Chondrocyte (in vitro differentiated cells): ENCODE results near the gene DHRSX. TPM values are rescaled to one million over a fixed set of nuclear protein-coding genes. Genes with fewer than 3 reads are reported as not detected.

Experiments
- DNase-seq: peaks from one replicate; pipeline ENCODE4 v3.0.0; 2021; ENCODE audit warnings: mixed read lengths, low spot score
- H3K27ac Mint-ChIP-seq: one replicate; pipeline ENCODE4 v1.8.0; 2021; ENCODE audit warnings: mild to moderate bottlenecking, moderate library complexity, mixed read lengths; ENCODE audit not compliant: unreplicated experiment
- H3K27me3 Mint-ChIP-seq: 2 replicates; pipeline ENCODE4 v1.8.0; 2021; ENCODE audit warnings: low read depth, mixed read lengths
- H3K36me3 Mint-ChIP-seq: 2 replicates; pipeline ENCODE4 v1.8.0; 2021; ENCODE audit warnings: low read depth, mixed read lengths
- H3K4me1 Mint-ChIP-seq: 2 replicates; pipeline ENCODE4 v1.8.0; 2021; ENCODE audit warnings: low read depth, mild to moderate bottlenecking, mixed read lengths
- H3K4me3 Mint-ChIP-seq: one replicate; pipeline ENCODE4 v1.8.0; 2021; ENCODE audit warnings: mild to moderate bottlenecking, moderate library complexity, mixed read lengths; ENCODE audit not compliant: unreplicated experiment
- H3K9me3 Mint-ChIP-seq: 2 replicates; pipeline ENCODE4 v1.8.0; 2021; ENCODE audit warnings: low read depth, mixed read lengths
- CTCF ChIP-seq: fragments of 200-600 bp; sonication (generic); IDR thresholded peaks from 2 replicates; pipeline ENCODE4 v1.5.0; 2021; ENCODE audit warnings: antibody characterized with exemption, mild to moderate bottlenecking, moderate library complexity
- total RNA-seq: library from RNA; stranded (reverse); gene quantifications from 3 replicates; pipeline ENCODE4 v1.2.1, GENCODE V29; 2021

The DHRSX gene
- total RNA-seq, 1 donor from 2014 or later = 35.2 TPM

DNA sequence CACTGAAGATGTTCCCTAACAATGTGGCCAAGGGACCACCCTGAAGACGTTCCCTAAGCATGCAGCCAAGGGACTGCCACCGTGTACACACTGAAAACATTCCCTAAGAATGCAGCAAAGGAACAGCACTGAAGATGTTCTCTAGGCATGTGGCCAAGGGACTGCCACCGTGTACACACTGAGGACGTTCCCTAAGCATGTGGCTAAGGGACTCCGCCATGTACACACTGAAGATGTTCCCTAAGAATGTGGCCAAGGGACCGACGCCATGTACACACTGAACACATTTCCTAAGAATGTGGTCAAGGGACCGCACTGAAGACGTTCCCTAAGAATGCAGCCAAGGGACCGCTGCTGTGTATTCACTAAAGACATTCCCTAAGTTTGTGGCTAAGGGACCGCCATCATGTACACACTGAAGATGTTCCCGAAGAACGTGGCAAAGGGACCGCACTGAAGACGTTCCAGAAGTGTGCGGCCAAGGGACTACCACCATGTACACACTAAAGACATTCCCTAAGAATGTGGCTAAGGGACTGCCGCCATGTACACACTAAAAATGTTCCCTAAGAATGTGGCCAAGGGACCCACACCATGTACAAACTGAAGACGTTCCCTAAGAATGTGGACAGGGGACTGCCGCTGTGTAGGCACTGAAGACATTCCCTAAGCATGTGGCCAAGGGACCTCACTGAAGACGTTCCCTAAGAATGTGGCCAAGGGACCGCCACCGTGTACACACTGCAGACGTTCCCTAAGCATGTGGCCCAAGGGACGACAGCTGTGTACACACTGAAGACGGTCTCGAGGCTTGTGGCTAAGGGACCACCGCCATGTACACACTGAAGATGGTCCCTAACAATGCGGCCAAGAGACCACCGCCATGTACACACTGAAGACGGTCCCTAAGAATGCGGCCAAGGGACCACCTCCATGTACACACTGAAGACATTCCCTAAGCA, 54.8 kb downstream of the DHRSX start:
- H3K4me3 Mint-ChIP-seq = no peak overlapping the region
- H3K27ac Mint-ChIP-seq = no peak overlapping the region
- H3K9me3 Mint-ChIP-seq = peaks cover 3% of the 10 kb centered on the region
- peaks cover 12% of the 10 kb centered on the region for H3K4me1 Mint-ChIP-seq
- no peak for TF ChIP-seq CTCF
- no peak for DNase-seq
- H3K36me3 Mint-ChIP-seq = peaks cover 4% of the 10 kb centered on the region
- H3K27me3 Mint-ChIP-seq = no peaks in the 10 kb centered on the region

- Mint-ChIP-seq H3K36me3 (peaks cover 12% of the 10 kb centered on the region), H3K27me3 (no peaks in the 10 kb centered on the region), H3K4me1 (no peaks in the 10 kb centered on the region), H3K9me3 (peaks cover 3% of the 10 kb centered on the region), H3K27ac (no peak overlapping the region), H3K4me3 (no peak overlapping the region)
- no peak for DNase-seq
- TF ChIP-seq CTCF = no peak
Observed at GRCh38 chrX:2442694-2443093, 58.1 kb downstream of the DHRSX start.

GRCh38 chrX:2441466-2441865, 59.3 kb downstream of the DHRSX start:
- no peaks in the 10 kb centered on the region for H3K27me3 Mint-ChIP-seq
- TF ChIP-seq CTCF = no peak
- no peak overlapping the region for H3K27ac Mint-ChIP-seq
- no peak overlapping the region for H3K4me3 Mint-ChIP-seq
- H3K9me3 Mint-ChIP-seq = no peaks in the 10 kb centered on the region
- H3K4me1 Mint-ChIP-seq = no peaks in the 10 kb centered on the region
- no peak for DNase-seq
- H3K36me3 Mint-ChIP-seq = peaks cover 9% of the 10 kb centered on the region

DNA sequence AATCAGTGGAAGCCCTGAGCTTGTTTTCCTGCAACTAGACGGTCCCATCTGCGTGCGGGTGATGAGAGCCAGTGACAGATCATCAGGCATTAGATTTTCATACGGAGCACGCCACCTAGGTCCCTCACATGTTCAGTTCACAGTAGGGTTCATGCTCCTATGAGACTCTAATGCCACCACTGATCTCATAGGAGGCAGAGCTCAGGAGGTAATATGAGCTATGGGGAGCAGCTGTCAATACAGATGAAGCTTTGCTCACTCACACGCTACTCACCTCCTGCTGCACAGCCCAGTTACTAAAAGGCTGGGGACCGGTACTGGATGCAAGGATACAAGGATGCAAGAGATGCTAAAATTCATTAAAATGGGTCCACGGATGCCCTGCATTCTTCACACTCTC, 61.2 kb downstream of the DHRSX start:
- H3K4me1 Mint-ChIP-seq = no peaks in the 10 kb centered on the region
- H3K27me3 Mint-ChIP-seq = no peaks in the 10 kb centered on the region
- TF ChIP-seq CTCF = no peak
- peaks cover 13% of the 10 kb centered on the region for H3K36me3 Mint-ChIP-seq
- H3K27ac Mint-ChIP-seq = no peak overlapping the region
- DNase-seq = no peak
- H3K4me3 Mint-ChIP-seq = no peak overlapping the region
- no peaks in the 10 kb centered on the region for H3K9me3 Mint-ChIP-seq

DNA sequence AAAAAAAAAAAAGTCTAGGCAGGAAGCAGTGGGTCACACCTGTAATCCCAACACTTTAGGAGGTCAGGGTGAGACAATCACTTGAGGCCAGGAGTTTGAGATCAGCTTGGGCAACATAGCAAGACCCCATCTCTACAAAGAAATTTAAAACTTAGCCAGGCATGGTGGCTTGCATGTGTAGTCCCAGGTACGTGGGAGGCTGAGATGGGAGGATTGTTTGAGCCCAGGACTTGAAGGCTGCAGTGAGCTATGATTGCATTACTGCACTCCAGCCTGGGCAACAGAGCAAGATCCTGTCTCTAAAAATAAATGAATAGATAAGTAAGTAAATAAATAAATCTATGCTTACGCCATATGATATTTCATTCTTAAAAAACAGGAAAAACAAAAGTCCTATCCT, 65.3 kb downstream of the DHRSX start:
- Mint-ChIP-seq H3K4me3 (no peak overlapping the region), H3K36me3 (peaks cover 17% of the 10 kb centered on the region), H3K27ac (no peak overlapping the region), H3K9me3 (no peaks in the 10 kb centered on the region), H3K4me1 (no peaks in the 10 kb centered on the region), H3K27me3 (no peaks in the 10 kb centered on the region)
- DNase-seq = no peak
- TF ChIP-seq CTCF = no peak
